ENCODE results near the gene TSPAN14.

- no peak for TF ChIP-seq ZNF317 (CRISPR knock-in tag; IDR thresholded peaks at IDR 0.05; ENCODE audit: borderline replicate concordance, low read depth)
- TF ChIP-seq ZNF232 (CRISPR knock-in tag; IDR thresholded peaks at IDR 0.05): no peak
- TF ChIP-seq, protein P1, sequence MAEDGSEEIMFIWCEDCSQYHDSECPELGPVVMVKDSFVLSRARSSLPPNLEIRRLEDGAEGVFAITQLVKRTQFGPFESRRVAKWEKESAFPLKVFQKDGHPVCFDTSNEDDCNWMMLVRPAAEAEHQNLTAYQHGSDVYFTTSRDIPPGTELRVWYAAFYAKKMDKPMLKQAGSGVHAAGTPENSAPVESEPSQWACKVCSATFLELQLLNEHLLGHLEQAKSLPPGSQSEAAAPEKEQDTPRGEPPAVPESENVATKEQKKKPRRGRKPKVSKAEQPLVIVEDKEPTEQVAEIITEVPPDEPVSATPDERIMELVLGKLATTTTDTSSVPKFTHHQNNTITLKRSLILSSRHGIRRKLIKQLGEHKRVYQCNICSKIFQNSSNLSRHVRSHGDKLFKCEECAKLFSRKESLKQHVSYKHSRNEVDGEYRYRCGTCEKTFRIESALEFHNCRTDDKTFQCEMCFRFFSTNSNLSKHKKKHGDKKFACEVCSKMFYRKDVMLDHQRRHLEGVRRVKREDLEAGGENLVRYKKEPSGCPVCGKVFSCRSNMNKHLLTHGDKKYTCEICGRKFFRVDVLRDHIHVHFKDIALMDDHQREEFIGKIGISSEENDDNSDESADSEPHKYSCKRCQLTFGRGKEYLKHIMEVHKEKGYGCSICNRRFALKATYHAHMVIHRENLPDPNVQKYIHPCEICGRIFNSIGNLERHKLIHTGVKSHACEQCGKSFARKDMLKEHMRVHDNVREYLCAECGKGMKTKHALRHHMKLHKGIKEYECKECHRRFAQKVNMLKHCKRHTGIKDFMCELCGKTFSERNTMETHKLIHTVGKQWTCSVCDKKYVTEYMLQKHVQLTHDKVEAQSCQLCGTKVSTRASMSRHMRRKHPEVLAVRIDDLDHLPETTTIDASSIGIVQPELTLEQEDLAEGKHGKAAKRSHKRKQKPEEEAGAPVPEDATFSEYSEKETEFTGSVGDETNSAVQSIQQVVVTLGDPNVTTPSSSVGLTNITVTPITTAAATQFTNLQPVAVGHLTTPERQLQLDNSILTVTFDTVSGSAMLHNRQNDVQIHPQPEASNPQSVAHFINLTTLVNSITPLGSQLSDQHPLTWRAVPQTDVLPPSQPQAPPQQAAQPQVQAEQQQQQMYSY (CRISPR knock-in tag; IDR thresholded peaks at IDR 0.05): no peak
- no peak for TF ChIP-seq CTCF (IDR thresholded peaks at IDR 0.05)
- no peak for TF ChIP-seq KAT7 (CRISPR knock-in tag; IDR thresholded peaks at IDR 0.05; ENCODE audit: borderline replicate concordance)
- TF ChIP-seq IRF1 (CRISPR knock-in tag; IDR thresholded peaks at IDR 0.05): no peak
- TF ChIP-seq ZBTB21 (CRISPR knock-in tag; IDR thresholded peaks at IDR 0.05; ENCODE audit: borderline replicate concordance): no peak
- no peak for TF ChIP-seq IRF2 (CRISPR knock-in tag; IDR thresholded peaks at IDR 0.05; ENCODE audit: borderline replicate concordance, low read depth)
- no peak for TF ChIP-seq ELF4 (CRISPR knock-in tag; IDR thresholded peaks at IDR 0.05; ENCODE audit: low read depth)
- no peak for TF ChIP-seq USF2 (CRISPR knock-in tag; IDR thresholded peaks at IDR 0.05)
Observed at GRCh38 chr10:80498833-80499741, 45.0 kb downstream of the TSPAN14 start.

All from WTC11 (cell line).